NCI-H2196 treated with DMSO at 0.1 percent for 48 hours (cell line): ENCODE measurements around the gene ADPRHL1.

ENCODE experiments used
- DNase-seq: peaks from one replicate; lab custom pipeline; 2025; ENCODE audit not compliant: unreplicated experiment; lab: John Stamatoyannopoulos, UW

The ADPRHL1 gene

GRCh38 chr13:113417836-113418721 lies 35.2 kb downstream of the ADPRHL1 start:
- no peak for DNase-seq

DNA sequence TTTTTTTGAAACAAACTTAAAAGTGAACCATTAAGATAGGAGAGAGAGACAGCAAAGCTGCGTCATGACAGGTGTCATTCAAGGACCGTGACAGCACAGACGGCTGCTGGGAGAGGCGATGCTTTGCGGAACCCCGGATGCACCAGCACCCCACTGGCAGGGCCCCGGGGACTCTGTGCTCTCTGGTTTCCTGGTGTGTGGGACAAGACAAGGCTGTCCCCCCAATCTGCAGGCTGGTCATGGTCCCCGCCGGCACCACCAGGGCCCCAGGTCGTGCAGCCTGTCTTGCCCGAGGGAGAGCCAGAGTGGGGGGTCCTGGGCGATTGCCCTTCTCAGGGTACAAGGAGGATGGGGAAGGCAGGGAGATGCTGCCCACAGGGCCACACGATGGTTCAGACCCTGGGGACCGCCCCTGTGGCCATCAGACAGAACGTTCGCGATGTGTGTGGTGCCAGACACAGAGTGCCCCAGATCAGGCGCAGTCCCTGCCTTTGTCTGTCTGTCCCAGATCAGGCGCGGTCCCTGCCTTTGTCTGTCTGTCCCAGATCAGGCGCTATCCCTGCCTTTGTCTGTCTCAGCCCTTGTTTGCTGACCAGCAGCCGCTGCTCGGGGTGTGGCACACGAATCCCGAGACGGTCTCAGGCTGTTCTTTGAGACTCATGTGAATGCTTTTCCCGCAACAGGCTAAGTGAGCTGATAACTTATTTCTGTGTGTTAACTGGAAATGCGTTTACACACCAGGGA lies 36.1 kb downstream of the ADPRHL1 start:
- no peak for DNase-seq

DNA sequence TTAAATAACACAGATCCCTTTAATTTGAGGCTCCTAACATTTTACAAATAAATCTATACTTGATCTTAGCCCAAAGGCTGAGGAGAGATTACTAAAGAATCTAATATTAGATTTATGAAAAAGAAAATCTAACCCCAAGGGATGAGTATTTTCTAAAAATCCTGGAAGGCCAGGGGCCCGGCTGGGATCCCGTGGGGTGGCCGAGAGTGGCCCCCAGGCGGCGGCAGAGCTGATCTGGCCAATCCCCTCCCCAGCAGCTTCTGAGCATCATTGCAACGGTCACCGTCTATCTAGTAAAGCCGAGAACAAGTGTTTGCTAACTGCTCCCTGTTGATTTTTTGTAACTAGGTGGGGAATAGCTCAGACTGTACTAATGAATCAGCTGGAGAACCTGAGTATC lies 37.5 kb downstream of the ADPRHL1 start:
- no peak for DNase-seq

GRCh38 chr13:113415032-113415431 lies 38.3 kb downstream of the ADPRHL1 start:
- no peak for DNase-seq

DNA sequence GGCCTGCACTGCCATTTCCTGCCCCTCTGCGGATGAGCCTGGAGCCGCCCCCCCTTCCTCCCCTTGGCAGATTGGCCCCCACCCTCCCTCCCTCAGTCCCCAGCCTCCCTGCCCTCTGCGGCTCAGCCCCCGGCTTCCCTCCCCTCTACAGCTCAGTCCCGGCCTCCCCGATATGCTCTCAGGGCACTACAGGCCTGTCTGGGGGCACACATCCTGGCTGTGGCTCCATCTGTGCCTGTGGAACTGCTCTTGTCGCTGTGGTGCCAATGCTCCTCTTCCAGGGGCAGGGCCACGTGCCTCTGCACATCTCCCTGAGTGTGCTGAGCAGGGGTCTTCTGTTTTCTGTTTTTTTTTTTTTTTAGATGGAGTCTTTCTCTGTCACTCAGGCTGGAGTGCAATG lies 39.0 kb downstream of the ADPRHL1 start:
- no peak for DNase-seq

GRCh38 chr13:113413898-113414282 lies 39.4 kb downstream of the ADPRHL1 start:
- DNase-seq = no peak

DNA sequence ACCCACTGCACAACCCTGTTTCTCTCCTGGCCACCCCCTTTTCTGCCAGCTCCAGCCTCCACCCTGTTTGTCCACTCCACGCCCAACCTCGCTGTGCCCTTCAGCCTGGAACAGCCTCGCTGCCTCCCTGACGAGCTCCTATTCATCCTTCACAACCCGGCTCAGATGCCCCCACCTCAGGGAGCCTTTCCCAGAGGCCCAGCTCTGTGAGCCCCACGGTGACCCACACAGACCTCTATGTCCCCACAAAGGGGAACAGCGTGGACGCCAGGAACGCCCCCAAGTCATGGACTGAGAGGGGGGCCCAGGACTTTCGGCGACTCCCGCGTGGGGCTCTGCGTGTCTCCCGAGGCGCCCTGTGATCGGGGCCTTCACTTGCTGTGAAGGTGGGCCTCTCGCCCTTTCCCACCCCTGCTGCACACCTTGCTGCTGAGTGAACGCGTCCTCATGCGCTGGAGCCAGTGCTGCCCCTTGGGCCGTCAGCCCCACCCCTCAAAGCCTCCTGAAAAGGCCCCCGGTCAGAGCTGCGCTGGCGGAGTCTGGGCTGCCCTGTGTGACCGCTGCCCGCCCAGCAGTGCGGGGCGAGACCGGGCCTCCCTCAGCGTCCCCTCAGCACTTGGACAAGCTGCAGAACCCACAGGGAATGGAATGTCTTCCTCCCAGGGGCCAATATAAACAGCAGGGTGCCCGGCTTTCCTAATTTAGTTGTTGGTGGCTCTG lies 40.0 kb downstream of the ADPRHL1 start:
- no peak for DNase-seq

GRCh38 chr13:113412440-113412839 lies 40.8 kb downstream of the ADPRHL1 start:
- DNase-seq = no peak

DNA sequence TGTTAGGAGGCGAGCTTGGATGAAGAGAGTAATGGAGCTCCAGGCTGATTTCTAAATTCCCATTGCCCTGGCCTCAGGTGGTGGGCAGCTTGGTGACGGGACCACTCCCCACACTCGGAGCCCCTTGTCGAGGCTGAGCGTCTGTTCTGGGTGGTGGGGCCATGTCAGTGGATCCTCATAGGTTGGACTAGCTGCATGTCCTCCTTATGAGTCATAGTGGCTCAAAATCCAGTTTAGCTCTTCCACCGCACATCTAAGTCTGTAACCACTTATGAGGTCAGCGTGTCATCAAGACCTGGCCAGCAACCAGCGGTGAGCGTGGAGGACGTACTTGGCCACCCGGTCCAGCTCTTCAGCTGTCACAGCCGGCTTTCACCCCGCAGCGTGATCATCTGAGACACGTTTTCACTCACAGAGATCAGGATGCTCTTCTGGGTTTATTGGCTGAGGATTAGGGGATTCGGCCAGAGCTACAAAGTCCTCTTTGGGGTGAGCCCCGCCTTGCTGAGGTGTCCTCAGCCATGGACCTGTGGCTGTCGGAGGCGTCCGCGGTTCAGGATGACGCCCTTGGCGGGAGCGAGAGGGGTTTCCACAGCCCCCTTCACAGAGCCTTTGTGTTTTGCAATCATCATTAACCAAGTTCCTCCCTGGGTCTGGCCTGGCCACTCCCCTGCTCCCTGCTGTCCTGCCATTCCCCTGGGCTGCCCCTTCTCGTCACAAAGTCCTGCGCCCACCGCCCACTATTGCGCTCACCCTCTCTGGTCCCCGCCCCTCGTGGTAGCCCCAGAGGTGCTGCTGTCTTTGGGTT lies 41.9 kb downstream of the ADPRHL1 start:
- DNase-seq = no peak

- no peak for DNase-seq
These were observed 42.7 kb downstream of the ADPRHL1 start for GRCh38 chr13:113410472-113411201.

DNA sequence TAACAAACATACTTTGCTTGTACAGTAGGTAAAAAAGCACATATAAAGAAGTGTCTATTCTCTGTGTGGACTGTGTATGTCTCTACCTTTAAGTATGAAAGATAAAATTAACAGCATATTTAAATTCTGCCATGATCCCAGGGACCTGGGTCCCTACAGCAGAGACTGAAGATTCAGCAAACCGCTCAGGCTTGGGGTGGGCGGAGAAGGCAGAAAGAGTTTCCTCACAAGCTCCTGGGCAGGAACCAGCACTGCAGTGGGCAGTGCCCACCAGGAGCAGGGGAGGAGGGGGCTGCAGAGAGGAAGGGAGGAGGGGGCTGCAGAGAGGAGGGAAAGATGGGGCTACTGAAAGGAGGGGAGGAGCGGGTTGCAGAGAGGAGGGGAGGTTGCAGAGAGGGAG lies 44.7 kb downstream of the ADPRHL1 start:
- DNase-seq = no peak

- no peak for DNase-seq
These were observed 45.5 kb downstream of the ADPRHL1 start for GRCh38 chr13:113407531-113408393.

- no peak for DNase-seq
These were observed 46.2 kb downstream of the ADPRHL1 start for GRCh38 chr13:113407103-113407530.

DNA sequence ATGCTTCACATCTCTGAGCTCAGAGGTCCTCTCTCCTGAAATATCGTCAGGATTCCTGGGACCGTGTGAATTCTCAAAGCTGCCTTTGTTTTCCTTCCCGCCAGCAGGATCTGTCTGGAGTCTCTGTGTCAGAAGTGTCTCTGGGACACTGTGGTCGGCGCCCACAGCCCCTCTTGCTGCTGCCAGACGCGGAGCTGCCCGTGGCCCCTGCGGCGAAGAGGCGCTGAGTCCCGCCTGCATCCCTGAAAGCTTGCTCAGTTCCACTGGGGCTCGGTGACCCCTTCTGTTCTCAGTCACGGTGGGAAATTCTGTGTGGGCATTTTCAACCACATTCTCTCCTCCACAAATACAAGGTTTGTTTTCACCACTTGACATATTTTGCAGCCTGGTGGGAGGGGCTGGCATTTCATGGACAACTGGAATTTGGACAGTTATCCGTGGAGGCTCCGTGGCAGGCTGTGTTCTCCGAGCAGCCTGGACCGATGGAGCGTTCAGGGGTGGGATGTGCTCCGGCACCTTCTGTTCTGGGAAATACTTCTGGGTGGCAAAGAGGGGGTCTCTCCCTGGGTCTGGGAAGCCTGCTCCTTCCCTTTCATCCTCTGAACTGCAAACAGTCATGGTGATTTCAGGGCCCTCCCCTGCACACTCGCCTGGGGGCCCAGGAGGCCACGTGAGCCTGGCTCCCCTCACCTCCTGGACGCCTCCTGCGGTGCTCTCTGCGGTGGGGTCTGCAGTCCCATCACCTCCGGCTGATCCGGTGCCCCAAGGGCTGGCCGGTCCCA lies 46.8 kb downstream of the ADPRHL1 start:
- DNase-seq = no peak

GRCh38 chr13:113405481-113406300 lies 47.6 kb downstream of the ADPRHL1 start:
- DNase-seq = no peak

- no peak for DNase-seq
These were observed 48.4 kb downstream of the ADPRHL1 start for GRCh38 chr13:113404723-113405471.

DNA sequence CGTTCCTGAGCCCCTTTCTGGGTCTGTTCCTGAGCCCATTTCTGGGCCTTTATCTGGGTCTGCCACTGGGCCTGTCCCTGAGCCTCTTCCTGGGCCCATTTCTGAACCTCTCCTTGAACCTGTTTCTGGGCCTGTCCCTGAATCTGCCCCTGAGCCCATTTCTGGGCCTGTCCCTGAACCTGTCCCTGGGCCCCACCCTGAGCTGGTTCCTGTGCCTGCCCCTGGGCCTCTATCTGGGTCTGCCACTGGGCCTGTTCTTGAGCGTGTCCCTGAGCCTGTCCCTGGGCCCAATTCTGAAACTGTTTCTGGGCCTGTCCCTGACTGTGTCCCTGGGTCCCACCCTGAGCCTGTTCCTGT lies 48.9 kb downstream of the ADPRHL1 start:
- no peak for DNase-seq
